ENCODE measurements around the gene ARMC2.

ARMC2 gene

GRCh38 chr6:108845145-108845544 lies 3.1 kb upstream of the ARMC2 start:
- Histone ChIP-seq H3K9me3 (ENCODE audit: low read length) (no peaks in the 10 kb centered on the region), H3K27ac (ENCODE audit: low read depth, low read length, poor library complexity, severe bottlenecking) (no peak overlapping the region), H3K79me2 (ENCODE audit: insufficient read depth, low read length) (no peaks in the 10 kb centered on the region), H4K20me1 (ENCODE audit: insufficient read depth, low read length) (no peaks in the 10 kb centered on the region), H3K27me3 (ENCODE audit: insufficient read depth, low read length) (no peaks in the 10 kb centered on the region), H3K9ac (ENCODE audit: low read length) (no peak overlapping the region), H3K4me2 (ENCODE audit: low read length) (no peak overlapping the region), H2AFZ (ENCODE audit: low read length) (no peak overlapping the region), H3F3A (ENCODE audit: insufficient read depth, low read length) (no peaks in the 10 kb centered on the region), H3K4me1 (ENCODE audit: insufficient read depth, low read length, severe bottlenecking) (peaks cover 13% of the 10 kb centered on the region), H3K4me3 (ENCODE audit: low read depth, low read length, poor library complexity, severe bottlenecking) (no peak overlapping the region), H3K9me2 (ENCODE audit: low read depth, low read length) (no peaks in the 10 kb centered on the region), H3K36me3 (ENCODE audit: insufficient read depth, low read length) (no peaks in the 10 kb centered on the region)
- TF ChIP-seq EZH2 (IDR thresholded peaks at IDR 0.05; ENCODE audit: borderline replicate concordance, low read length), result no peak
- no peak for TF ChIP-seq CTCF (IDR thresholded peaks at IDR 0.05; ENCODE audit: low read length)

GRCh38 chr6:108846101-108846500 lies 2.1 kb upstream of the ARMC2 start:
- H4K20me1 ChIP-seq (ENCODE audit: insufficient read depth, low read length), result no peaks in the 10 kb centered on the region
- H3F3A ChIP-seq (ENCODE audit: insufficient read depth, low read length), result no peaks in the 10 kb centered on the region
- no peak overlapping the region for H3K4me3 ChIP-seq (ENCODE audit: low read depth, low read length, poor library complexity, severe bottlenecking)
- no peaks in the 10 kb centered on the region for H3K27me3 ChIP-seq (ENCODE audit: insufficient read depth, low read length)
- H3K4me1 ChIP-seq (ENCODE audit: insufficient read depth, low read length, severe bottlenecking), result peaks cover 13% of the 10 kb centered on the region
- no peak overlapping the region for H3K9ac ChIP-seq (ENCODE audit: low read length)
- H3K36me3 ChIP-seq (ENCODE audit: insufficient read depth, low read length), result no peaks in the 10 kb centered on the region
- no peak overlapping the region for H3K4me2 ChIP-seq (ENCODE audit: low read length)
- H3K79me2 ChIP-seq (ENCODE audit: insufficient read depth, low read length), result no peaks in the 10 kb centered on the region
- no peaks in the 10 kb centered on the region for H3K9me2 ChIP-seq (ENCODE audit: low read depth, low read length)
- no peak overlapping the region for H3K27ac ChIP-seq (ENCODE audit: low read depth, low read length, poor library complexity, severe bottlenecking)
- no peaks in the 10 kb centered on the region for H3K9me3 ChIP-seq (ENCODE audit: low read length)
- TF ChIP-seq CTCF (IDR thresholded peaks at IDR 0.05; ENCODE audit: low read length) (no peak), EZH2 (IDR thresholded peaks at IDR 0.05; ENCODE audit: borderline replicate concordance, low read length) (no peak)
- H2AFZ ChIP-seq (ENCODE audit: low read length), result no peak overlapping the region

- TF ChIP-seq CTCF (IDR thresholded peaks at IDR 0.05; ENCODE audit: low read length) (no peak), EZH2 (IDR thresholded peaks at IDR 0.05; ENCODE audit: borderline replicate concordance, low read length) (no peak)
- Histone ChIP-seq H3K36me3 (ENCODE audit: insufficient read depth, low read length) (no peaks in the 10 kb centered on the region), H3K79me2 (ENCODE audit: insufficient read depth, low read length) (no peaks in the 10 kb centered on the region), H3K9me2 (ENCODE audit: low read depth, low read length) (no peaks in the 10 kb centered on the region), H3K27ac (ENCODE audit: low read depth, low read length, poor library complexity, severe bottlenecking) (no peak overlapping the region), H3K4me3 (ENCODE audit: low read depth, low read length, poor library complexity, severe bottlenecking) (no peak overlapping the region), H3K4me1 (ENCODE audit: insufficient read depth, low read length, severe bottlenecking) (peaks cover 13% of the 10 kb centered on the region), H2AFZ (ENCODE audit: low read length) (no peak overlapping the region), H3K9me3 (ENCODE audit: low read length) (no peaks in the 10 kb centered on the region), H3K9ac (ENCODE audit: low read length) (no peak overlapping the region), H4K20me1 (ENCODE audit: insufficient read depth, low read length) (no peaks in the 10 kb centered on the region), H3F3A (ENCODE audit: insufficient read depth, low read length) (no peaks in the 10 kb centered on the region), H3K4me2 (ENCODE audit: low read length) (no peak overlapping the region), H3K27me3 (ENCODE audit: insufficient read depth, low read length) (no peaks in the 10 kb centered on the region)
These were observed 1.6 kb upstream of the ARMC2 start for GRCh38 chr6:108846628-108847027.

All from OCI-LY1 (cell line).